ENCODE data around the gene FHL2. TPM values are rescaled to one million over a fixed set of nuclear protein-coding genes. Genes with fewer than 3 reads are reported as not detected.

Gene FHL2
- total and polyA plus RNA-seq, 2 donors (not counting 3 experiments of a cell fraction or from before 2014, with no cell fraction given) = 197 to 491 TPM

GRCh38 chr2:105413206-105413605 is 14.4 kb upstream of the FHL2 start:
- no TSS peak for BruUV-seq (replicated peaks)
- peaks cover 17% of the 10 kb centered on the region for H3K4me1 ChIP-seq (ENCODE audit: control insufficient read depth, extremely low read depth, insufficient read depth, low read length)
- no peak overlapping the region for H2AFZ ChIP-seq (ENCODE audit: low read depth, low read length)
- FAIRE-seq (no peak), DNase-seq (ENCODE audit: low read depth, low spot score) (no peak)
- no peaks in the 10 kb centered on the region for H3K9me3 ChIP-seq (replicated peaks; ENCODE audit: control insufficient read depth, insufficient read depth, low read length)
- H3K9me1 ChIP-seq (replicated peaks; ENCODE audit: control insufficient read depth, extremely low read depth, insufficient read depth, low read length) = no peaks in the 10 kb centered on the region
- H3K4me2 ChIP-seq (ENCODE audit: insufficient read depth, low read length) = no peak overlapping the region
- H3K9ac ChIP-seq (replicated peaks; ENCODE audit: extremely low read depth, insufficient read depth, low read length) = no peak overlapping the region
- no peaks in the 10 kb centered on the region for H3K79me2 ChIP-seq (ENCODE audit: control insufficient read depth, insufficient read depth, low read length)
- H3K27ac ChIP-seq (ENCODE audit: insufficient read depth, low read depth, low read length) = no peak overlapping the region
- dilution Hi-C loops (cut with MboI; ENCODE audit: extremely low pct_ligation_motif_present, low sequenced_read_pairs) = no loop called here
- ChIA-PET POLR2A (no interaction called here), CTCF (interaction anchor here (1.3 kb wide), 1 partner anchor 108 kb away, joined by 5 read pairs; no protein-coding TSS in a partner anchor)
- H3K36me3 ChIP-seq (ENCODE audit: control insufficient read depth in 2 of 2, extremely low read depth in 1 of 2, insufficient read depth in 2 of 2, low read length in 2 of 2) = no peaks in the 10 kb centered on the region
- no peaks in the 10 kb centered on the region for H4K20me1 ChIP-seq (replicated peaks; ENCODE audit: control insufficient read depth, extremely low read depth, insufficient read depth, low read length)
- no peak overlapping the region for H3K4me3 ChIP-seq (replicated peaks in 1 of 3; ENCODE audit: insufficient read depth in 1 of 3, low read depth in 1 of 3, low read length in 3 of 3)
- TF ChIP-seq FOS (IDR thresholded peaks at IDR 0.05; ENCODE audit: borderline replicate concordance, insufficient read depth, low read length) (no peak), POLR2A (IDR thresholded peaks at IDR 0.05; ENCODE audit: low read depth, low read length) (no peak), EZH2 (IDR thresholded peaks at IDR 0.05; ENCODE audit: borderline replicate concordance, low read depth, low read length, severe bottlenecking) (no peak), MAX (IDR thresholded peaks at IDR 0.05; ENCODE audit: insufficient read depth, insufficient read length) (no peak), GATA2 (IDR thresholded peaks at IDR 0.05; ENCODE audit: insufficient read depth, insufficient read length, low read depth, low read length) (no peak)
- peaks cover 6 to 9% of the 10 kb centered on the region in 2 experiments for H3K27me3 ChIP-seq (ENCODE audit: control insufficient read depth in 2 of 2, insufficient read depth in 2 of 2, low read length in 2 of 2)
- intact Hi-C loops (cut with micrococcal nuclease) = no loop called here

- POLR2A ChIA-PET = no interaction called here
- BruUV-seq (replicated peaks) = no TSS peak
Observed at GRCh38 chr2:105412584-105412983, 13.7 kb upstream of the FHL2 start.

More at GRCh38 chr2:105412584-105412983, 13.7 kb upstream of the FHL2 start:
- Histone ChIP-seq H3K9me3 (replicated peaks; ENCODE audit: control insufficient read depth, insufficient read depth, low read length) (no peaks in the 10 kb centered on the region), H3K27me3 (ENCODE audit: control insufficient read depth in 2 of 2, insufficient read depth in 2 of 2, low read length in 2 of 2) (peaks cover 6 to 9% of the 10 kb centered on the region in 2 experiments), H3K79me2 (ENCODE audit: control insufficient read depth, insufficient read depth, low read length) (no peaks in the 10 kb centered on the region), H3K27ac (ENCODE audit: insufficient read depth, low read depth, low read length) (no peak overlapping the region), H4K20me1 (replicated peaks; ENCODE audit: control insufficient read depth, extremely low read depth, insufficient read depth, low read length) (no peaks in the 10 kb centered on the region), H3K9ac (replicated peaks; ENCODE audit: extremely low read depth, insufficient read depth, low read length) (no peak overlapping the region), H2AFZ (ENCODE audit: low read depth, low read length) (no peak overlapping the region), H3K4me1 (ENCODE audit: control insufficient read depth, extremely low read depth, insufficient read depth, low read length) (peaks cover 17% of the 10 kb centered on the region), H3K4me2 (ENCODE audit: insufficient read depth, low read length) (no peak overlapping the region), H3K36me3 (ENCODE audit: control insufficient read depth in 2 of 2, extremely low read depth in 1 of 2, insufficient read depth in 2 of 2, low read length in 2 of 2) (no peaks in the 10 kb centered on the region), H3K9me1 (replicated peaks; ENCODE audit: control insufficient read depth, extremely low read depth, insufficient read depth, low read length) (no peaks in the 10 kb centered on the region), H3K4me3 (replicated peaks in 1 of 3; ENCODE audit: insufficient read depth in 1 of 3, low read depth in 1 of 3, low read length in 3 of 3) (no peak overlapping the region)
- DNase-seq (ENCODE audit: low read depth, low spot score) (no peak), FAIRE-seq (no peak)
- CTCF ChIA-PET = interaction anchor here (1.3 kb wide), 1 partner anchor 108 kb away, joined by 5 read pairs; no protein-coding TSS in a partner anchor
- dilution Hi-C loops (cut with MboI; ENCODE audit: extremely low pct_ligation_motif_present, low sequenced_read_pairs) (no loop called here), intact Hi-C loops (cut with micrococcal nuclease) (no loop called here)
- TF ChIP-seq POLR2AphosphoS5 (IDR thresholded peaks at IDR 0.05; ENCODE audit: insufficient read depth, low read depth, low read length) = no peak
- TF ChIP-seq EZH2 (IDR thresholded peaks at IDR 0.05; ENCODE audit: borderline replicate concordance, low read depth, low read length, severe bottlenecking) = no peak
- no peak for TF ChIP-seq POLR2A (IDR thresholded peaks at IDR 0.05; ENCODE audit: low read depth, low read length)
- no peak for TF ChIP-seq GATA2 (IDR thresholded peaks at IDR 0.05; ENCODE audit: insufficient read depth, insufficient read length, low read depth, low read length)
- TF ChIP-seq MAX (IDR thresholded peaks at IDR 0.05; ENCODE audit: insufficient read depth, insufficient read length) = no peak
- TF ChIP-seq CTCF (IDR thresholded peaks at IDR 0.05; ENCODE audit: extremely low read depth in 1 of 2, insufficient read depth in 1 of 2, low read depth in 1 of 2, low read length in 2 of 2) = no peak
- no peak for TF ChIP-seq JUN (IDR thresholded peaks at IDR 0.05; ENCODE audit: borderline replicate concordance, insufficient read depth, insufficient read length, low read depth)
- no peak for TF ChIP-seq FOS (IDR thresholded peaks at IDR 0.05; ENCODE audit: borderline replicate concordance, insufficient read depth, low read length)
- no peak for TF ChIP-seq MYC (IDR thresholded peaks at IDR 0.05; ENCODE audit: low read depth, low read length)

Data from endothelial cell of umbilical vein (primary cell).